Stimulated activated CD8-positive, alpha-beta memory T cell treated with anti-CD3 and anti-CD28 coated beads, Interleukin-4, amount 100 ng/mL, for 24 hours (primary cell): ENCODE measurements around the gene PIM3.

Experiments used
- DNase-seq: peaks from one replicate; pipeline ENCODE4 v3.0.0-alpha.2; 2020; ENCODE audit warnings: low read depth

PIM3 gene

GRCh38 chr22:49991907-49992533, 31.4 kb downstream of the PIM3 start:
- no peak for DNase-seq

- peak; percentile 66 for DNase-seq
Measured at GRCh38 chr22:49992921-49993648, 32.5 kb downstream of the PIM3 start.

GRCh38 chr22:49993649-49994360, 33.2 kb downstream of the PIM3 start:
- DNase-seq: no peak

GRCh38 chr22:49994361-49995040, 33.9 kb downstream of the PIM3 start:
- no peak for DNase-seq

- DNase-seq: no peak
Measured at GRCh38 chr22:49995041-49995360, 34.4 kb downstream of the PIM3 start.

- no peak for DNase-seq
Measured at GRCh38 chr22:49995361-49996118, 35.0 kb downstream of the PIM3 start.

- DNase-seq: no peak
Measured at GRCh38 chr22:49996119-49996517, 35.5 kb downstream of the PIM3 start.

GRCh38 chr22:49996518-49997250, 36.1 kb downstream of the PIM3 start:
- no peak for DNase-seq

- DNase-seq: no peak
Measured at GRCh38 chr22:49997251-49997599, 36.7 kb downstream of the PIM3 start.

GRCh38 chr22:49997932-49998717, 37.6 kb downstream of the PIM3 start:
- DNase-seq: no peak

GRCh38 chr22:49998718-49999062, 38.1 kb downstream of the PIM3 start:
- no peak for DNase-seq

- DNase-seq: no peak
Measured at GRCh38 chr22:49999063-49999945, 38.7 kb downstream of the PIM3 start.

GRCh38 chr22:49999946-50000586, 39.5 kb downstream of the PIM3 start:
- no peak for DNase-seq

GRCh38 chr22:50000587-50001387, 40.2 kb downstream of the PIM3 start:
- no peak for DNase-seq

GRCh38 chr22:50001388-50002231, 41.0 kb downstream of the PIM3 start:
- DNase-seq: no peak

- DNase-seq: no peak
Measured at GRCh38 chr22:50002791-50003190, 42.2 kb downstream of the PIM3 start.

- DNase-seq: no peak
Measured at GRCh38 chr22:50004918-50005317, 44.3 kb downstream of the PIM3 start.
